Fibroblast of lung (primary cell): Measurements from ENCODE around the gene TRAF5.

ENCODE experiments used
- CTCF ChIP-seq, 2 donors: IDR thresholded peaks in 1 of 2; conservative IDR thresholded peaks in 1 of 2; 1 replicate in 1 of 2; 2 replicates in 1 of 2; pipeline ENCODE4 v1.5.1; 2011 to 2012; ENCODE audit warnings: low read length in 2 of 2, control low read depth in 1 of 2, inconsistent platforms in 1 of 2, low read depth in 1 of 2, mild to moderate bottlenecking in 1 of 2
- EZH2 ChIP-seq: IDR thresholded peaks from 2 replicates; pipeline ENCODE4 v1.5.1; 2012; ENCODE audit warnings: low read length, control low read depth, mild to moderate bottlenecking; ENCODE audit errors: missing control alignments

- no peak for TF ChIP-seq CTCF (conservative IDR thresholded peaks at IDR 0.05 in 1 of 2, IDR thresholded peaks at IDR 0.05 in 1 of 2; ENCODE audit: low read depth in 1 of 2, low read length in 2 of 2)
- no peak for TF ChIP-seq EZH2
Observed at GRCh38 chr1:211340622-211341507, 14.2 kb downstream of the TRAF5 start.
